IPS-15b (cell line): ENCODE results near the gene CLDN17.

Experiments used
- H3K27me3 ChIP-seq: one replicate; pipeline ENCODE4 v1.6.1; 2013; ENCODE audit warnings: low read length; ENCODE audit not compliant: control insufficient read depth, insufficient read depth
- H3K36me3 ChIP-seq: one replicate; pipeline ENCODE4 v1.6.1; 2013; ENCODE audit warnings: low read length; ENCODE audit not compliant: control insufficient read depth, insufficient read depth
- H3K4me1 ChIP-seq: one replicate; pipeline ENCODE4 v1.6.1; 2013; ENCODE audit warnings: mild to moderate bottlenecking, low read length; ENCODE audit not compliant: control insufficient read depth, insufficient read depth
- H3K4me3 ChIP-seq: one replicate; pipeline ENCODE4 v1.5.1; 2013; ENCODE audit warnings: low read depth, low read length
- H3K9ac ChIP-seq: one replicate; pipeline ENCODE4 v1.6.1; 2013; ENCODE audit warnings: low read depth, mild to moderate bottlenecking, low read length
- H3K9me3 ChIP-seq: one replicate; pipeline ENCODE4 v1.6.1; 2013; ENCODE audit warnings: mild to moderate bottlenecking, low read length; ENCODE audit not compliant: control insufficient read depth, insufficient read depth

The CLDN17 gene, protein sequence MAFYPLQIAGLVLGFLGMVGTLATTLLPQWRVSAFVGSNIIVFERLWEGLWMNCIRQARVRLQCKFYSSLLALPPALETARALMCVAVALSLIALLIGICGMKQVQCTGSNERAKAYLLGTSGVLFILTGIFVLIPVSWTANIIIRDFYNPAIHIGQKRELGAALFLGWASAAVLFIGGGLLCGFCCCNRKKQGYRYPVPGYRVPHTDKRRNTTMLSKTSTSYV

DNA sequence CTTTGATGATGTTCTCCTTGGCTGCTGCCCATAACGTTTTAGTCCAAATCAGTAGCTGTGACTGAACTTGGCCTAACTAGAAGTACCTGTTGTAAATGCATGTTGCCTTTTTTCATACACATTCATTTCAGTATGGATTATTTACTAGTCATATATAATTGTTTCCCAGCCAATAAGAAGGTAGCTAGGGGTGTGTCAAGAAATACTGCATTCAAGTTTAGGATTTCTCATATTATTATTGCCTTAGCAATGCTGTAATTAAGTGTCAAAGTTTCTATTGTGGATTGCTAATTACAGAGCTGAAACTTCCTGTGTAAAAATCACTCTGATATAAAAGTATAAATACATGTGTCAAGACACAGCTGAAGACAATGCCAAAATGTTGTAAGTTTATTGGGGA lies at the start of gene CLDN17:
TSS of gene CLDN17 (minus strand) at position 101 of the 400 bp plus-strand sequence. CDS start 188 bp downstream, outside the sequence.
- H3K27me3 ChIP-seq, result no peaks in the 10 kb centered on the region
- no peaks in the 10 kb centered on the region for H3K4me1 ChIP-seq
- no peaks in the 10 kb centered on the region for H3K9me3 ChIP-seq
- H3K36me3 ChIP-seq, result no peaks in the 10 kb centered on the region
- H3K4me3 ChIP-seq, result no peak within 1 kb of the TSS
- H3K9ac ChIP-seq, result no peak within 1 kb of the TSS

DNA sequence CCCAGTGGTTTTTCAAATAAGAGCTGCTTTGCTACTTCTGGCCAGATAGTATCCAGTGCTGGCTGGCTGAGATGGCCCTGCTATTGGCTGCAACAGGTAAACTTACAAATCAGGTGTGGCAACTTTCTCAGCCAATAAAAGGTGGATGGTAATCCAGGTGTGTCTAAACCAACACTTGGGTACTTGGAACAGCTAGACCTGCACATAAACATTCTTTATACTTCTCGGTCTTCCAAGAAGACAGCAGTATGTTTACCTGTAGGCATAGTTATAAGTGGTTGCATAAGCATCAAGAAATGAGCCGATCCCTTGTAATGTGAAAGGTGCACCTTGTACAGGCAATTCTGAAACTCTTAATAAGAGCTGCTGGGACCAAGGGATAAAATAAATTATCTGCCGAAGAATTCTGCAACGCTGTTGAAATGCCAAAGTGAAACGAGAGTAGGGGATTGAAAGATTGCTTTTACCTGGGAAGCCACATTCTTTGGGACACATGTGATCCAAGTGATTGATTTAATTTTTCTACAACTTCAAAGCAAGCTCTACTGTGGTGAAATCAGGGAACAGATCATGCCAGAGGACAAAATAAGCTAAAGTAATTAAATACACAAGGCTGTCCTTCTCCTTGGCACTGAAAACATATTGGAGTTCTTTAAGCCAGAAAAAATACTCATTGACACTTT lies 49.6 kb upstream of the CLDN17 start, which contains the start of gene CLDN8:
TSS of gene CLDN8 (minus strand) at position 57 of the 683 bp plus-strand sequence. CDS start 172 bp downstream, outside the sequence.
- no peak within 1 kb of the TSS for H3K9ac ChIP-seq
- no peak within 1 kb of the TSS for H3K4me3 ChIP-seq
- no peaks in the 10 kb centered on the region for H3K27me3 ChIP-seq
- H3K4me1 ChIP-seq, result no peaks in the 10 kb centered on the region
- no peaks in the 10 kb centered on the region for H3K36me3 ChIP-seq
- H3K9me3 ChIP-seq, result no peaks in the 10 kb centered on the region

DNA sequence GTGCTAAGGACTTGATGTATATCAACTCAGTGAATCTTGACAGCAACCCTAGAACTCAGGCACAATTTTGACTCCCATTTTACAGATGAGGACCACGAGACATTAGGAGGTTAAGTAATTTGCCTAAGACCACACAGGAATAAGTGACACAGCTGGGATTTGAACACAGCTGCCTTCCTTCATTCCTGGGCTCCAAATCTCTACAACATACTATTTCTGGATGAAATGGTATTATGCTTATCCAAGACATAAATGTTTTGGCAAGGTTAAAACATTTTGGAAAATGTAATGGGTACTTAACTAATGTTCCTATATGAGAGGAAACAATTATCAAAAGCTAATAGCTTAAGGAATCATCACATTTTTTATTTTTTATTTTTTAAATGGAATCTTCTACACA lies 44.5 kb upstream of the CLDN17 start:
- H3K9me3 ChIP-seq, result no peaks in the 10 kb centered on the region
- H3K4me3 ChIP-seq, result no peak overlapping the region

DNA sequence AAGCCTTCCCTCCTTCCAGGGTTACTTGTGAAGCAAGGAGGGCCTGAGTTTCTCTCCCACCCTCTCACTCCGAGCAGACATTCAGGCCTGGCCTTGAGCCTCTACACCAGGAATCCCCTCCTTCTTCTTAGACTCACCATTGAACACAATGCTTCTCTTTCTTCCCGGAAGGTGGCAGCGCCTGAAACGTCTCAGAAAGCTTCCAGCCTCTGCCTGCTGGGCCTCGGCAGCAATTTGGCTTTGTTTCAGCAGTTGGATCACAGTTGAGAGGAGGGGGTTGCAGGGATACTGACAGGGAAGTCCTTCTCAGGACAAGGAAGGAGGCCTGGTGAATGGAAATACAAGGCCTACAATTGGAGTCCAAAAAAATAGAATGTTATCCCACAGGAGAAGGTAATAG lies 43.0 kb upstream of the CLDN17 start:
- Histone ChIP-seq H3K4me3 (no peak overlapping the region), H3K4me1 (peaks cover 2% of the 10 kb centered on the region), H3K36me3 (no peaks in the 10 kb centered on the region), H3K9me3 (no peaks in the 10 kb centered on the region), H3K9ac (no peak overlapping the region), H3K27me3 (no peaks in the 10 kb centered on the region)

More for the DNA sequence above, 44.5 kb upstream of the CLDN17 start:
- H3K9ac ChIP-seq, result no peak overlapping the region
- no peaks in the 10 kb centered on the region for H3K36me3 ChIP-seq
- H3K27me3 ChIP-seq, result no peaks in the 10 kb centered on the region
- H3K4me1 ChIP-seq, result peaks cover 2% of the 10 kb centered on the region

DNA sequence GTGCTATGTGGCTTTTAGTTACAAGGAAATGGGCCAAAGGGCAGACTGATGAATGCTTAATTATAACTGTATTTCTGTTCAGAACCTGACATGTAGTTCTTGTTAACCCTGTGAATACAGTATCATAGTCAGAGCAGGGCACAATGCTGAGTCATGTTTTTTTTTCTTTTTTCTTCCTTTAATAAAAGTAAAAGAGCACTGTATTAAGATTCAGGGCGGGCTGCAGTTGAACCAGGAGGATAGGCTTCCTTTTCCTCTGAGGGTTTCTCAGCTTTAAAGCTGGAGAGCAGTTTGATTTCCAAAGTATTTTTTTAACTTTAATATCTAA lies 40.6 kb upstream of the CLDN17 start:
- Histone ChIP-seq H3K4me1 (peaks cover 2% of the 10 kb centered on the region), H3K27me3 (no peaks in the 10 kb centered on the region), H3K4me3 (no peak overlapping the region), H3K9ac (no peak overlapping the region), H3K9me3 (no peaks in the 10 kb centered on the region), H3K36me3 (no peaks in the 10 kb centered on the region)

DNA sequence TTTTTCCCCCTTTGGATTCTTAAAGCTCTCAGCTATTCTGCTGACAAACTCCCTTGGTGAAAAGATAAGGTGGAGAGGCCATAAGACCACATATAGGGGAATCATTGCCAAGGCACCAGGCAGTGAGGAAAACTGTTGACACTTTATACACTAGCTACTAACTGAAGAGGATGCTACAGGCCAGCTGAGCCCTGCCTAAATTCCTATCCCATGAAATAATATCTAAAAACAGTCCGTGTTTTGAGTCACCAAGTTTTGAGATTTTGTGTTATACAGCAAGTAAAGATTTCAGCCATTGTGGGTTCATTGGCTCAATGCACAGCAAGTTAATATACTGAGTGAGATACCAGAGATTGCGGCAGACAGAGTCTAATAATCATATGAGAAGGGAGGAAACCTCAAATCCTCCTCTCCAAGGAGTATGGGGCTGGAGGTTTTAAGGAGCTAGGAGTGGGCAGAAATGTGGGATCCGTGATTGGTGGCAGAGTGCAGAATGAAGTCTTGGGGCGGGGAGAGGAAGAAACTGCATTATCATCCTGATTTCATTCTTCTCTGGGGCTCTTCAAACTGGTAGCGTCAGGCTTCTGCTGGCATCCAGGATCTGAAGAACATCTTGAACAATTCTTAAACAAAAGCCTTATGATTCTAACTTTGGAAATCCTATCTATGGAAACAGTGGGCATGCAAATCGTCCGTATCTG lies 40.1 kb upstream of the CLDN17 start:
- Histone ChIP-seq H3K4me1 (peaks cover 2% of the 10 kb centered on the region), H3K9ac (no peak overlapping the region), H3K27me3 (no peaks in the 10 kb centered on the region), H3K9me3 (no peaks in the 10 kb centered on the region), H3K4me3 (no peak overlapping the region), H3K36me3 (no peaks in the 10 kb centered on the region)

DNA sequence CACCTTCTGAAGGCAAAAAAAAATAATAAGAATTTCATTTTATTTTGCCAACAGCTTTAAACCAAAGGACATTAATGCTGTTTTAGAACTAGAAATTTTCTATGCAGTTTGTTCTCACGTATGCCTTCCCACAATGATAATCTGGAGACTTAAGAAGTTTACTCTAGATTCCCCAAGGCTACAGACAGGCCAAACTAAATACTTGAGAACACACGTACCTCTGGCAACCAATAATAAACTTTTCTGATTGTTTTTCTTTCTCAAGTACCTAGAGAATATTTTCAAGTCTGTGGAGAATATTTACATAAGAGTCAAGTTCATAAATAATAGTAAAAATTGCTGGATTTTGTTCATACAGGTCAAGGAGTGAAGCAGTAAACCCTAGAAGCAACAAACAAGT lies 33.4 kb upstream of the CLDN17 start:
- no peaks in the 10 kb centered on the region for H3K27me3 ChIP-seq
- H3K4me3 ChIP-seq, result no peak overlapping the region
- no peaks in the 10 kb centered on the region for H3K9me3 ChIP-seq
- H3K4me1 ChIP-seq, result no peaks in the 10 kb centered on the region
- H3K9ac ChIP-seq, result no peak overlapping the region
- no peaks in the 10 kb centered on the region for H3K36me3 ChIP-seq

DNA sequence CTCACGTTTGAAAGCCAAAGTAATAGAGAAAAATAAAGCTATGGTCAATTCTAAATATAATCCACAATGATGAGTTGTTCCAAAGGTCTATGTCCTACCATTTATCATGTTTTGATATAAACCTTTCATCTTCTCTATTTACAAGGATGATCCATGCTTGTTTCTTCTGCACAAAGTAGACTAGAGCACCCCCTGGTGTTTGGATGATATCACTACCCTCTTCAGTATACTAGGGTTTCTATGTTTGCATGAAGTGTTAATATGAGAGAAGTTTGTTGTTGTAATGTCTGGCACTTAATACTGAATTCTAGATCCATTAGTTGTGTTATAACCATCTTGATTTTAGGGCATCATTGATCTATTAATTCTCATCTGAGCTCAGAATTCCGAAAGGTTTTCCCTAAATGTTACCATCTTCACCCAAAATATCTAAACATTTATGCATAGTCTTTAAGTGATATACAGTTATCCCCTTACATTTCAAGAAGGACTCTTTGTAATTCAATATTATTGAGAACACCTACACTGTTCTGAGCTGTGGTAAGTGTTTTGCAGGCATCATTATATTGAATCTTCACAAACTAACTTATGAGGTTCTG lies 28.2 kb upstream of the CLDN17 start:
- no peak overlapping the region for H3K9ac ChIP-seq
- no peaks in the 10 kb centered on the region for H3K9me3 ChIP-seq
- no peaks in the 10 kb centered on the region for H3K36me3 ChIP-seq
- no peak overlapping the region for H3K4me3 ChIP-seq
- H3K27me3 ChIP-seq, result no peaks in the 10 kb centered on the region
- H3K4me1 ChIP-seq, result no peaks in the 10 kb centered on the region

DNA sequence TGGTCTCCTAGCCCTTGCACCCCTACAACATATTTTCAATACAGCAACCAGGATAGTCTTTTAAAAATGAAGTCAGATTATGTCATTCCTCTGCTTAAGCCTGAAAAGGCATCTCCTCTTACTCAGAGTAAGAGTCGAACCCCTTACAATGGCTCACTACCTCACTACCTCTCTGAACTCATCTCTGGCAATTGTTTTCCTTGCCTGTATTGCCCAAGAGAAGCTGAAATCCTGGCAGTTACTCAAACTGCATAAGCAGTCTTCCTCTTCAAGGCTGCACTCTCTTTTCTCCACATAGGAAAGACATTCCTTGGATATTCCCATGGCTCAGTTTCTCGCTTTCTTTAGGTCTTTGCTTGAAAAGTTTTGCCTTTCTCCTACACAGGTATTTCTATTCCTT lies 26.6 kb upstream of the CLDN17 start:
- H3K9ac ChIP-seq, result no peak overlapping the region

DNA sequence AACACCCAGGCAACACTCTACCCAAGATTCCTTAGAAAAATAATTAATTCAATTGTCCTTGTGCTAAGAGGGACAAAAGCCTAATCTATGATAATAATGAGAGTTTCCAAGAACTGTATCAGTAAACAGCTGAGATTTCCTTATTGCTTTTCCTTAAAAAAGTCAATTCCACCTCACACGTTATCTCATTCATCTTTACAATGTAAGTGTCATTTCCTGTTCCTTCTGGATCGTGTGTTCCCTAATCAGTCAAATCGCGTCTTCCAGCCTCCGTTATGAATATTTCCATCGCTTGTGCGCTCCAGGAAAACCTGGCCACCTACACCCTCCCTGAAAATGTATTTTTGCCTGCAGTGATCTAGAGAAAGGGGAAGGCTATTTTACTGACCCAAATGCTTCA lies 23.9 kb upstream of the CLDN17 start:
- H3K4me3 ChIP-seq, result no peak overlapping the region
- H3K9ac ChIP-seq, result no peak overlapping the region
- no peaks in the 10 kb centered on the region for H3K4me1 ChIP-seq

More for the DNA sequence above, 26.6 kb upstream of the CLDN17 start:
- no peaks in the 10 kb centered on the region for H3K4me1 ChIP-seq
- H3K27me3 ChIP-seq, result no peaks in the 10 kb centered on the region
- H3K4me3 ChIP-seq, result no peak overlapping the region
- H3K9me3 ChIP-seq, result no peaks in the 10 kb centered on the region
- H3K36me3 ChIP-seq, result no peaks in the 10 kb centered on the region

DNA sequence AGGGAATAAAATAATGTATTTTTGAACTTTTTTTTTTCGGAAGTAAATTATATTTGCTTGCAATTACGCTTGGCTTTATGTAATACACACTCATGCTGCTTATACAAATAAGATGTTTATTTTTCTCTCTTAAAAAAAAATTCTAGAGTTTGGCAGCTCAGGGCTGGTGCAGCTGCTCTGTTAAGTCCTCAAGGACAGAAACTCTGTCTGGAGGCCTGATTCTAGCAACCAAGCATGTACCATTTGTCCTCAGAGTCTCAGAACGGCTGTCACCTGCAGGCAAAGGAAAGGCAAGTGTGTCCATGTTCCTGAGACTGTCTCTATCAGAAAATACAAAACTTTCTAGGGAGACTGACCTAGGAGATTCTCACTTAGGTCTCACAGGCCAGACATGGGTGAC lies 23.2 kb upstream of the CLDN17 start:
- H3K4me1 ChIP-seq, result no peaks in the 10 kb centered on the region

More for the DNA sequence above, 23.9 kb upstream of the CLDN17 start:
- no peaks in the 10 kb centered on the region for H3K27me3 ChIP-seq
- H3K9me3 ChIP-seq, result no peaks in the 10 kb centered on the region
- H3K36me3 ChIP-seq, result no peaks in the 10 kb centered on the region

More for the DNA sequence above, 23.2 kb upstream of the CLDN17 start:
- Histone ChIP-seq H3K9me3 (no peaks in the 10 kb centered on the region), H3K4me3 (no peak overlapping the region), H3K36me3 (no peaks in the 10 kb centered on the region), H3K27me3 (no peaks in the 10 kb centered on the region), H3K9ac (no peak overlapping the region)
